ENCODE results near the gene NAMPT.

NAMPT gene

DNA sequence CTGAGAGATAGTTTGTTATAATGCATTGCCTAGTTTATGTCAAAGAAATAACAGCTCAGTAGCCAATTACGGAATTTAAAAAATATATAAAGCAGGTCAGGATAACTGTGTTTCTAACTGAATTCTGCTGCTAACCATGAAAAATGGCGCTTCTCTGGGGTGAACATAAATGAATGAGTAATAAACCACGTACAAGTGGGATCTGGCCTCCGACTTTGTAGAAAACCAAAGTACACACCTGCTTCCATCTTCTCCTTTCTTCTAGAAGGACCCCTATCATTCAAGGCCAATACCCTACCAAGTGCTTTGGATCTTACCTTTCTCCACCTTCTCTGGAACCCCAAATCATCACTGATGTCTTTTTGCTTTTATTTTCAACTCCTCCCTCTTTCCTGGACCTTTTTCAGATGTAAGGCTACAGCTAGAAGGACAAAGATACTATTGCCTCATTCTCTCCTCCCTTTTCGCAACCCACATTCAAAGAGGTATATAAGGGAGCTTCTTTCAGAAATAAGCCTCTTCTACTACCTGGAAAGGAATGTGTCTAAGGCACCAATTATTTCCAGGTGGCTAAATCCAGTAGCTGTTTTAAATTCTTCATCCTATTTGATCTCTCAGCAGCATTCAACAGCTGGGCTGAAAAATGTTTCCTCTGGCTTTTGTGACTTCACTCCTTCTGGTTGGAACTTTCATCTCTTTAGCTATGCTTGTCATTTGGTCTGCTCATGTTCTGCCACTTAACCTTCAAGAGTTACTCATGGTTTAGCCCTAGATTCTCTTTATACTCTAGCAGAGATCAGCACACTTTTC, 37.7 kb downstream of the NAMPT start:
- H3K27me3 Mint-ChIP-seq = no peaks in the 10 kb centered on the region
- peaks cover 20% of the 10 kb centered on the region for H3K9me3 Mint-ChIP-seq
- H3K27ac Mint-ChIP-seq = no peak overlapping the region
- H3K36me3 Mint-ChIP-seq (ENCODE audit: low read depth) = peaks cover 47% of the 10 kb centered on the region
- no peak overlapping the region for H3K4me3 Mint-ChIP-seq
- no peaks in the 10 kb centered on the region for H3K4me1 Mint-ChIP-seq (ENCODE audit: low read depth)

DNA sequence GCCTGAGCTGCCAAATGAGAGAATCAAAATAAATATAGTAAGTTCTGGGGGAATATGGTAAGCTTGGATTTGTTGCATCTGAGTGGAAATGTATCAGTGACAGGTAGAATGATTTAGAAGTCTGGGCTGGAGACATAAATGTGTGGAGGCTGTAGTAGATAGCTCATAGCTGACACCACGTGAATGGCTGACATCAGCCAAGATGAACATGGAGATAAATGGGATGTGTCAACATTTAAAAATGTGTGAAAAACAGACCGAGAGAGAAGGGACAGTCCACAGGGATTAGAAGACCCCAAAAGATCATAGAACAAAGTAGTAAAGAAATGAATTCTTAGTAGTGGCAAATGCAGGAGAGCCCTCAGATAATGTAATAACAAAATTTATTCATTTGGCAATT, 40.9 kb downstream of the NAMPT start:
- H3K9me3 Mint-ChIP-seq = peaks cover 20% of the 10 kb centered on the region
- H3K4me1 Mint-ChIP-seq (ENCODE audit: low read depth) = no peaks in the 10 kb centered on the region
- H3K27me3 Mint-ChIP-seq = no peaks in the 10 kb centered on the region
- H3K36me3 Mint-ChIP-seq (ENCODE audit: low read depth) = peaks cover 22% of the 10 kb centered on the region
- H3K4me3 Mint-ChIP-seq = no peak overlapping the region
- H3K27ac Mint-ChIP-seq = no peak overlapping the region

DNA sequence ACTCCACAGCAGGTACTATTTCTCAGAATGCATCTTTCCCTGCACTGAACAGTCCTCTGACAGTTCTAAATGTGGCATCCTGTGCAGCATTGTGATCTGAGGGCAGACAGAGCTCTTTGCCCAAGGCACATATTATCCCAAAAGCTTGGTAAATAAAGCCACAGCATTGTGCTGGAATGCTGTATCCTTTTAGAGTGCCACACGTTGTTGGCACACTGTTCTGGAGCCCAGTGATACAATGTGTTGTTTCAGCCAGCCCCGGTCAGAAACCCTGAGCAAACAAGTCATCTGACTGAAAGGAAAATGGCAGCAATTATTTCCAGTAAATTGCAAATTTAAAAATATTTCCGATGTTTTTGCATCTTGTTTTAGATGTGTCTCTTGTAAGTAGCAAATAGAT, 45.4 kb downstream of the NAMPT start:
- Mint-ChIP-seq H3K4me3 (no peak overlapping the region), H3K27ac (no peak overlapping the region), H3K9me3 (peaks cover 6% of the 10 kb centered on the region), H3K27me3 (peaks cover 5% of the 10 kb centered on the region), H3K36me3 (ENCODE audit: low read depth) (no peaks in the 10 kb centered on the region), H3K4me1 (ENCODE audit: low read depth) (no peaks in the 10 kb centered on the region)

DNA sequence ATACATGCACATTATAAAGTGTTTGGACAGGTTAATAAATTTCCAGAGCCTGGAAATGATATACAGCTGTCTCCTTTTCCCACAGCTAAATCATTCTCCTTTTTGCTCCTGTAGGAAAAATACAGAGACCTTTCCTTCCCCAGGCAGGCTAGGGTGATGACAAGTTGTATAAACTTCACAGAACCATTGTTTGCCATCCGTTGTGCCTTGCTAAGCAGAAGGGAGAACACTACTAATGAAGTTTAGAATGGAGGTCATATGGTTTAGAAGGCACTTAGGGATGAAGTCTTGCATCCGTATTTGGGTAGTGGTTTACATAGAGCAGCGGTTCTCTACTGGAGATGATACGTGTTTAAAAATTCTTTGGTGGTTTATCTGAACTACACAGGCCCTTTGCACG, 46.0 kb downstream of the NAMPT start:
- H3K4me1 Mint-ChIP-seq (ENCODE audit: low read depth) = no peaks in the 10 kb centered on the region
- H3K27ac Mint-ChIP-seq = no peak overlapping the region
- peaks cover under 1% of the 10 kb centered on the region for H3K9me3 Mint-ChIP-seq
- H3K36me3 Mint-ChIP-seq (ENCODE audit: low read depth) = no peaks in the 10 kb centered on the region
- peaks cover 11% of the 10 kb centered on the region for H3K27me3 Mint-ChIP-seq
- no peak overlapping the region for H3K4me3 Mint-ChIP-seq

GRCh38 chr7:106236065-106236464, 48.7 kb downstream of the NAMPT start:
- no peak overlapping the region for H3K27ac Mint-ChIP-seq
- no peaks in the 10 kb centered on the region for H3K4me1 Mint-ChIP-seq (ENCODE audit: low read depth)
- H3K4me3 Mint-ChIP-seq = no peak overlapping the region
- peaks cover 28% of the 10 kb centered on the region for H3K27me3 Mint-ChIP-seq
- H3K36me3 Mint-ChIP-seq (ENCODE audit: low read depth) = no peaks in the 10 kb centered on the region
- H3K9me3 Mint-ChIP-seq = no peaks in the 10 kb centered on the region

GRCh38 chr7:106234425-106234824, 50.4 kb downstream of the NAMPT start:
- H3K36me3 Mint-ChIP-seq (ENCODE audit: low read depth) = no peaks in the 10 kb centered on the region
- H3K27me3 Mint-ChIP-seq = peaks cover 38% of the 10 kb centered on the region
- H3K9me3 Mint-ChIP-seq = no peaks in the 10 kb centered on the region
- H3K27ac Mint-ChIP-seq = no peak overlapping the region
- H3K4me3 Mint-ChIP-seq = no peak overlapping the region
- no peaks in the 10 kb centered on the region for H3K4me1 Mint-ChIP-seq (ENCODE audit: low read depth)

GRCh38 chr7:106231856-106232490, 52.8 kb downstream of the NAMPT start:
- H3K36me3 Mint-ChIP-seq (ENCODE audit: low read depth) = no peaks in the 10 kb centered on the region
- no peak overlapping the region for H3K27ac Mint-ChIP-seq
- H3K9me3 Mint-ChIP-seq = no peaks in the 10 kb centered on the region

DNA sequence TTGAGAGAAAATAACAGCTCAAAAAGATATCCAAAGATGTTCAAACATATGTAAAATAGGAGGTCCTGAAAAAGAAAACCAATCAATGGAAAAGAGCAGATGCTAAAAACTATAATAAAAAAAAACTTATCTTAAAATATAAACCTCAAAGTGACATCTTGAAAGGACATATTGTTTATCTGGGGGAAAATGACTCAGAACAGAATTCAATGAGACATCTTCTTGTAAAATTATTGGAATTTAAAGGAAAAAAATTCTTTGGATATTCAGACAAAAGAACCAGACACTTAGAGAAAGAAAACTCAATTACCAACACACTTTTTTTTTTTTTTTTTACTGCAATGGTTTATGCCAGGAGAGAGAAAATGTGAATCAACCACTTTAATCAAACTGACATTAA, 58.9 kb downstream of the NAMPT start:
- Mint-ChIP-seq H3K27me3 (peaks cover 27% of the 10 kb centered on the region), H3K27ac (no peak overlapping the region), H3K4me1 (ENCODE audit: low read depth) (no peaks in the 10 kb centered on the region), H3K4me3 (no peak overlapping the region), H3K36me3 (ENCODE audit: low read depth) (no peaks in the 10 kb centered on the region), H3K9me3 (no peaks in the 10 kb centered on the region)

More at GRCh38 chr7:106231856-106232490, 52.8 kb downstream of the NAMPT start:
- H3K4me1 Mint-ChIP-seq (ENCODE audit: low read depth) = no peaks in the 10 kb centered on the region
- no peak overlapping the region for H3K4me3 Mint-ChIP-seq
- peaks cover 43% of the 10 kb centered on the region for H3K27me3 Mint-ChIP-seq

DNA sequence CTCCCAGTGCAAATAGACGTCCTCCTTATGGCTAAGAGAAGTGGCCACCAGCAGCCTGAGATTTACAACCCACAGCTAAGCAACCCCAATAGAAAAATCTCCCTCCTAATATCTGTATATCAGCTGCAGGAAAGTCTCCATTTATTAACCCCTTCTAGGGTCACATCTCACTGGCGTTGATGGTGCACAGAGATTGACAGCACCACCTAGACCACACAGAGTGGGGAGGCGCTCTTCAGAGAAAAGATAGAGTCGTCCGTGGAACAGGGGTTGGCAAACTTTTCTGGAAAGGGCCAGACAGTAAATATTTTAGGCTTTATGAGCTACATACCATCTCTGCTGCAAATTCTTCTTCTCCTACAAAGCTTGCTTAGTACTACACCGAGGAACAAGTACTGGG, 60.0 kb downstream of the NAMPT start:
- H3K4me3 Mint-ChIP-seq = no peak overlapping the region
- H3K27me3 Mint-ChIP-seq = peaks cover 20% of the 10 kb centered on the region
- no peak overlapping the region for H3K27ac Mint-ChIP-seq
- no peaks in the 10 kb centered on the region for H3K36me3 Mint-ChIP-seq (ENCODE audit: low read depth)
- H3K9me3 Mint-ChIP-seq = no peaks in the 10 kb centered on the region
- no peaks in the 10 kb centered on the region for H3K4me1 Mint-ChIP-seq (ENCODE audit: low read depth)

DNA sequence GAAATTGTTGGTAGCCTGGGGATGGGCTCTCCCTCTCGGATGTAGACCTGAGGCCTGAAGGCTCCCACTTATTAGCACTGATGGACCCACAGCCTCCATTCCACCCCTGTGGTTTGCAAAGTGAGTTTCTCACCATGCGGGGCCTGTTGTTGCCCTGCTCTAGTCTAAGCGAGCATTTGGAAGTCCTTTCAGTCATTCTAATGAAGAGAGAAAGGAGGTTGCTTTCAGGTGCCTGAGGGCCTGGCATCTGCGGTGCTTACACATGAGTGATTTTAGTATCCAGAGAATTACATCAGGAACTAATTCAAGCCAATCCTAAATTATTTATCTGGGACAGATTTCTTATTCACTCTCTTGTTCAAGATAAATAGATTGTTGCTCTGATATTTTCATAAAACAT, 61.6 kb downstream of the NAMPT start:
- H3K27ac Mint-ChIP-seq = no peak overlapping the region
- H3K27me3 Mint-ChIP-seq = peaks cover 14% of the 10 kb centered on the region
- H3K4me1 Mint-ChIP-seq (ENCODE audit: low read depth) = no peaks in the 10 kb centered on the region
- H3K4me3 Mint-ChIP-seq = no peak overlapping the region
- H3K9me3 Mint-ChIP-seq = no peaks in the 10 kb centered on the region
- H3K36me3 Mint-ChIP-seq (ENCODE audit: low read depth) = no peaks in the 10 kb centered on the region

- Mint-ChIP-seq H3K36me3 (ENCODE audit: low read depth) (no peaks in the 10 kb centered on the region), H3K9me3 (no peaks in the 10 kb centered on the region), H3K4me3 (no peak overlapping the region), H3K27me3 (peaks cover 14% of the 10 kb centered on the region), H3K4me1 (ENCODE audit: low read depth) (no peaks in the 10 kb centered on the region), H3K27ac (no peak overlapping the region)
Measured at GRCh38 chr7:106222545-106222944, 62.2 kb downstream of the NAMPT start.

DNA sequence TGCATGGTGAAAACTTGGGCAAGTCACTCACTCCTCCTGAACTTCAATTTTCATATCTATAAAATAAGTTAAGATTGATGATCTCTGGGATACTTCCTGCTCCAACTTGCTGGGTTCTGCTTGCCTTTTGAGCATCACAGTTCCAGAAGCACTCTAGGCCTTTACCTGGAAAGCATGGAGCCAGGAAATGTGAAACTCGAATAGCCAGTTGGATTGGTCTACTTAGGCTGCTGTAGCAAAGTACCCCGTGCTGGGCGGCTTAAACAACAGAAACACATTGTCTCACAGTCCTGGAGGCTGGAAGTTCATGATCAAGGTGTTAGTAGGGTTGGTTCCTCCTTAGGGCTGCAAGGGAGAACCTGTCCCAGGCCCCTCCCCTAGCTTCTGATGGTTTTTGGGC, 64.5 kb downstream of the NAMPT start:
- Mint-ChIP-seq H3K9me3 (no peaks in the 10 kb centered on the region), H3K4me3 (no peak overlapping the region), H3K4me1 (ENCODE audit: low read depth) (no peaks in the 10 kb centered on the region), H3K27ac (no peak overlapping the region), H3K36me3 (ENCODE audit: low read depth) (no peaks in the 10 kb centered on the region), H3K27me3 (peaks cover 17% of the 10 kb centered on the region)

- peaks cover 17% of the 10 kb centered on the region for H3K27me3 Mint-ChIP-seq
- no peaks in the 10 kb centered on the region for H3K4me1 Mint-ChIP-seq (ENCODE audit: low read depth)
- H3K36me3 Mint-ChIP-seq (ENCODE audit: low read depth) = no peaks in the 10 kb centered on the region
- no peak overlapping the region for H3K27ac Mint-ChIP-seq
- H3K4me3 Mint-ChIP-seq = no peak overlapping the region
- H3K9me3 Mint-ChIP-seq = no peaks in the 10 kb centered on the region
Measured at GRCh38 chr7:106219170-106219569, 65.6 kb downstream of the NAMPT start.

DNA sequence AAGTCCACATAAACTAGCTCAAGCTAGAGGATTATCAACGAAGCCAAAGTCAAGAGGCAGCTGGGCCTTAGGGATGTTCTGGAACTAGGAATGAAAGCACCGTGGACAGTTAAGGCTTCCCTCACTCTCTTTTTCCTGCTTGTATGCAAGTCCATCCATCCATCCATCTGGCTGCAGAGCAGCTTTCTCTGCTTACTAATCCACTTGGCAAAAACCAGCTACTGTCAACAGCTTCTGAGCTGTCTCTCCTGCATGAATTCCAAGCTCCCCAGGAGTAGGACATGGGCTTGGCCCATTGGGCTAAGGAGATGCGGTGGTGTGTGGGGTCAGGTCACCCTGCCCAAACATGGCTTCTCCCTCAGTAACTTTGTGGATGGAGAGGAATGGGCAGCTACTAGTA, 66.2 kb downstream of the NAMPT start:
- Mint-ChIP-seq H3K27ac (no peak overlapping the region), H3K4me3 (no peak overlapping the region), H3K36me3 (ENCODE audit: low read depth) (no peaks in the 10 kb centered on the region)

DNA sequence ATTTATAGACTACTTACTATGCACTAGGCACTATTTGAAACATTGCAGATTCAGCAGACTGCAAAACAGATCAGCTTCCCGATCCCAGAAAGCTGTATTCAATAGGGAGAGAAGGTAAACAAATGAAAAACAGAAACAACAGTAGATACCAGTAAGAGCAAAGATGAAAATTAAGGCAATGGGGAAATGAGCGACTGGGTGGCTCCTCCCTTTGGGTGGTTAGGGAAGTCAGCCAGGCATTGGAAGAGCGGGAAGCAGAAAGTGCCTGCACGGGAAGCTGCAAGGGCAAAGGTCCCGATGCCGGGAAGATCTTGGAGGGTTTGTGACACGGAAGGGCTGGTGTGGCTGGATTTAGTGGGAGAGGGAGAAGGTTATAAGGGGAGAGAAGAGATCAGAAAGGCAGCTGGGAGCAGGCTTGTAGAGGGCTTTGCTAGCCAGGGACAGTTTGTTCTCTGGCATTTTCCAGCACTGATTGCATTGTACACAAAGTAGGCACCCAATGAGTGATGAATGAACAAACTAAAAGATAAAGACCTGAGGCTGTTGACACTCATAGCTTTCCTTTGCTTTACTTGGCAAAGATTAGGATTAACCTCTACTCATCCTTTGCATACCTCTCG, 67.8 kb downstream of the NAMPT start:
- Mint-ChIP-seq H3K4me3 (no peak overlapping the region), H3K9me3 (no peaks in the 10 kb centered on the region), H3K27ac (no peak overlapping the region), H3K36me3 (ENCODE audit: low read depth) (no peaks in the 10 kb centered on the region), H3K27me3 (peaks cover 27% of the 10 kb centered on the region), H3K4me1 (ENCODE audit: low read depth) (no peaks in the 10 kb centered on the region)

More for the DNA sequence above, 66.2 kb downstream of the NAMPT start:
- no peaks in the 10 kb centered on the region for H3K4me1 Mint-ChIP-seq (ENCODE audit: low read depth)
- peaks cover 22% of the 10 kb centered on the region for H3K27me3 Mint-ChIP-seq
- H3K9me3 Mint-ChIP-seq = no peaks in the 10 kb centered on the region

Measured in stimulated activated naive CD8-positive, alpha-beta T cell treated with anti-CD3 and anti-CD28 coated beads, Interleukin-15, Interleukin-2, amounts not matched to agents 100 ng/mL and 50 ng/mL, for 24 hours (primary cell).